Gastrocnemius medialis (tissue), 4 donors: ENCODE results near the gene C2CD4B.

ENCODE experiments used
- CTCF ChIP-seq, 5 experiments: fragments of 450-650 bp in 3 of 5; fragments of 200-600 bp in 2 of 5; sonication (generic) in 2 of 5; IDR thresholded peaks in 4 of 5; conservative IDR thresholded peaks in 1 of 5; 1 replicate in 4 of 5; 2 replicates in 1 of 5; pipeline ENCODE4 v1.5.1; 2016 to 2019; ENCODE audit warnings: antibody characterized with exemption in 5 of 5, mild to moderate bottlenecking in 3 of 5, moderate library complexity in 3 of 5
- POLR2A ChIP-seq, 2 donors: fragments of 450-650 bp; IDR thresholded peaks; one replicate each; pipeline ENCODE4 v1.6.1; 2017; ENCODE audit warnings: antibody characterized with exemption in 2 of 2, mild to moderate bottlenecking in 2 of 2, moderate library complexity in 2 of 2

- no peak for TF ChIP-seq CTCF (IDR thresholded peaks at IDR 0.05 in 4 of 5, conservative IDR thresholded peaks at IDR 0.05 in 1 of 5)
- TF ChIP-seq POLR2A (IDR thresholded peaks at IDR 0.05), result no peak
These were observed 1.6 kb downstream of the C2CD4B start for GRCh38 chr15:62163397-62164013.
